Measurements from ENCODE around the gene PCBP2.
"Not testable (repeated sequence)": the region's sequence is repeated elsewhere in the genome, so short reads cannot be mapped to it uniquely, and the experiment has no call there.

- TF ChIP-seq CTCF (IDR thresholded peaks at IDR 0.05; ENCODE audit: low read depth, low read length); POLR2A (IDR thresholded peaks at IDR 0.05; ENCODE audit: extremely low read depth, insufficient read length): not testable (repeated sequence)
Measured at GRCh38 chr12:53402351-53402750, 49.6 kb upstream of the PCBP2 start.

Data from NB4 (cell line).